Esophagus squamous epithelium (tissue), 5 donors: ENCODE data around the gene CFAP20DC. TPM values are rescaled to one million over a fixed set of nuclear protein-coding genes. Genes with fewer than 3 reads are reported as not detected.
"Not testable (repeated sequence)": the region's sequence is repeated elsewhere in the genome, so short reads cannot be mapped to it uniquely, and the experiment has no call there.

Experiments
- DNase-seq: peaks from one replicate; lab custom pipeline; 2025; lab: John Stamatoyannopoulos, UW
- H3K27ac ChIP-seq, 4 donors: fragments of 200-600 bp; sonication (generic); one replicate each; pipeline ENCODE4 v1.5.1; 2016 to 2019; ENCODE audit warnings: mild to moderate bottlenecking in 1 of 4
- H3K27me3 ChIP-seq, 4 donors: fragments of 200-600 bp; sonication (generic); 1 replicate in 3 of 4; 2 replicates in 1 of 4; pipeline versions ENCODE4 v1.5.1 to v1.6.0; 2017 to 2021; ENCODE audit warnings: antibody characterized with exemption in 1 of 4
- H3K36me3 ChIP-seq, 3 donors: fragments of 200-600 bp; sonication (generic); one replicate each; pipeline ENCODE4 v1.5.1; 2016 to 2019
- H3K4me1 ChIP-seq, 3 donors: fragments of 200-600 bp; sonication (generic); one replicate each; pipeline ENCODE4 v1.5.1; 2017 to 2019
- H3K4me3 ChIP-seq, 4 donors: fragments of 200-600 bp; sonication (generic); 1 replicate in 3 of 4; 2 replicates in 1 of 4; pipeline ENCODE4 v1.5.1; 2016 to 2019; ENCODE audit warnings: mild to moderate bottlenecking in 2 of 4, moderate library complexity in 1 of 4
- H3K9me3 ChIP-seq, 3 donors: fragments of 200-600 bp; sonication (generic); one replicate each; pipeline ENCODE4 v1.5.1; 2016 to 2019
- CTCF ChIP-seq, 6 experiments: fragments of 450-650 bp in 4 of 6; fragments of 200-600 bp in 2 of 6; sonication (generic) in 2 of 6; IDR thresholded peaks; one replicate each; pipeline ENCODE4 v1.5.1; 2016 to 2019; ENCODE audit warnings: antibody characterized with exemption in 6 of 6, mild to moderate bottlenecking in 4 of 6, moderate library complexity in 4 of 6
- POLR2A ChIP-seq, 4 donors: fragments of 450-650 bp; IDR thresholded peaks; one replicate each; pipeline ENCODE4 v1.6.1; 2017; ENCODE audit warnings: antibody characterized with exemption in 4 of 4, mild to moderate bottlenecking in 4 of 4, moderate library complexity in 3 of 4
- WGBS, 2 donors: methylation state at CpG; one replicate each; pipeline ENCODE4 v1.1.5; 2018; 5-methylcytosine and 5-hydroxymethylcytosine counted together
- intact Hi-C: fragments of 100-400 bp; cut with DNase I; formaldehyde crosslinking; loops from one replicate; pipeline ENCODE4 v1.15.0; 2022
- total RNA-seq, 4 donors: library from RNA; depleted of rRNA; stranded (reverse); fragments of >200 nt; gene quantifications; one replicate each; pipeline ENCODE4 v1.1.0, GENCODE V29; 2016
- donor health status: DM: yes; HTN: yes; CAD: no.

CFAP20DC gene
- total RNA-seq, 4 donors from 2014 or later, result 9.8 to 15.5 (median 10.8) TPM

DNA sequence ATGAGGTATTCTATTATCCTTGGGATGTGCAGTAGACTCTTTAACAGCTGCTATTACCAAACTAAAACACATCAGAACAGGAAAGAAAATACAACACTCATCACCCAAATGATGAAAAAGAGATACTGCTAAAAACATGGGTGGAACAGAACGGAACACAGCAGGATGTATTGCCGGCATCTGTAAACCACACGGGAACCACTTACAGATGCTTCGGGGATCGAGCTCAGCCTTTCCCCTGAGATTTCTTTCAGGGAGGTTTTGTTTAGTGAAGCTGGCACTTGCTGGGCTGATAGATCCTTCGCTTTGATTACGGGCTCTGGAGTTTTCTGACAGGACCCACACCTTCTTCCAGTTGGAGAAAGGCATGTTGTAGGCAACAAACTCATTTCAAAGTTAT, 201.0 kb downstream of the CFAP20DC start:
- WGBS, 2 donors, result 77 to 79% methylated on average over 7 of the region's 7 CpGs
- Histone ChIP-seq H3K4me3 (no peak overlapping the region), H3K27ac (no peak overlapping the region), H3K9me3 (no peaks in the 10 kb centered on the region), H3K36me3 (no peaks in the 10 kb centered on the region), H3K4me1 (no peaks in the 10 kb centered on the region), H3K27me3 (no peaks in the 10 kb centered on the region)
- no peak for DNase-seq
- no peak for TF ChIP-seq CTCF (IDR thresholded peaks at IDR 0.05)
- no peak for TF ChIP-seq POLR2A (IDR thresholded peaks at IDR 0.05)
- intact Hi-C loops, result no loop called here

DNA sequence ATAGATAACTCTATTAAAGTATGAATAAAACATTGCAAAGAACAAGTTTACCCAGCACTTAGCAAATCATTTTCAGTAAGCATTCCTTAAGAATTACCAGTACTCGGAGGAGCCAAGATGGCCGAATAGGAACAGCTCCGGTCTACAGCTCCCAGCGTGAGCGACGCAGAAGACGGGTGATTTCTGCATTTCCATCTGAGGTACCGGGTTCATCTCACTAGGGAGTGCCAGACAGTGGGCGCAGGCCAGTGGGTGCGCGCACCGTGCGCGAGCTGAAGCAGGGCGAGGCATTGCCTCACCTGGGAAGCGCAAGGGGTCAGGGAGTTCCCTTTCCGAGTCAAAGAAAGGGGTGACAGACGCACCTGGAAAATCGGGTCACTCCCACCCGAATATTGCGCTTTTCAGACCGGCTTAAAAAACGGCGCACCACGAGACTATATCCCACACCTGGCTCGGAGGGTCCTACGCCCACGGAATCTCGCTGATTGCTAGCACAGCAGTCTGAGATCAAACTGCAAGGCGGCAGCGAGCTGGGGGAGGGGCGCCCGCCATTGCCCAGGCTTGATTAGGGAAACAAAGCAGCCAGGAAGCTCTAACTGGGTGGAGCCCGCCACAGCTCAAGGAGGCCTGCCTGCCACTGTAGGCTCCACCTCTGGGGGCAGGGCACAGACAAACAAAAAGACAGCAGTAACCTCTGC, 207.6 kb downstream of the CFAP20DC start:
- H3K4me3 ChIP-seq, H3K4me1 ChIP-seq, H3K9me3 ChIP-seq, intact Hi-C loops, H3K27ac ChIP-seq, H3K36me3 ChIP-seq, H3K27me3 ChIP-seq, DNase-seq: not testable (repeated sequence)
- WGBS, 2 donors, result 73 to 98% methylated on average over 4 to 6 of the region's 34 CpGs

GRCh38 chr3:58840949-58841348, 208.9 kb downstream of the CFAP20DC start:
- H3K4me3 ChIP-seq, result no peak overlapping the region
- no peak for DNase-seq
- no peaks in the 10 kb centered on the region for H3K36me3 ChIP-seq
- no peak overlapping the region for H3K27ac ChIP-seq
- intact Hi-C loops, result no loop called here
- TF ChIP-seq POLR2A (IDR thresholded peaks at IDR 0.05) (no peak), CTCF (IDR thresholded peaks at IDR 0.05) (no peak)
- no peaks in the 10 kb centered on the region for H3K4me1 ChIP-seq
- no peaks in the 10 kb centered on the region for H3K27me3 ChIP-seq
- no peaks in the 10 kb centered on the region for H3K9me3 ChIP-seq

GRCh38 chr3:58839964-58840363, 209.9 kb downstream of the CFAP20DC start:
- WGBS, 2 donors, result 80 to 81% methylated on average over 1 of the region's 1 CpG
- Histone ChIP-seq H3K4me1 (no peaks in the 10 kb centered on the region), H3K9me3 (no peaks in the 10 kb centered on the region), H3K27ac (no peak overlapping the region), H3K4me3 (no peak overlapping the region), H3K36me3 (no peaks in the 10 kb centered on the region), H3K27me3 (no peaks in the 10 kb centered on the region)
- no peak for DNase-seq
- no peak for TF ChIP-seq CTCF (IDR thresholded peaks at IDR 0.05)
- TF ChIP-seq POLR2A (IDR thresholded peaks at IDR 0.05), result no peak
- intact Hi-C loops, result no loop called here

- no peaks in the 10 kb centered on the region for H3K27me3 ChIP-seq
These were observed 210.6 kb downstream of the CFAP20DC start for GRCh38 chr3:58839187-58839586.

More at GRCh38 chr3:58839187-58839586, 210.6 kb downstream of the CFAP20DC start:
- H3K36me3 ChIP-seq, result no peaks in the 10 kb centered on the region
- no peak for DNase-seq
- no peak overlapping the region for H3K27ac ChIP-seq
- H3K4me1 ChIP-seq, result no peaks in the 10 kb centered on the region
- TF ChIP-seq POLR2A (IDR thresholded peaks at IDR 0.05) (no peak), CTCF (IDR thresholded peaks at IDR 0.05) (no peak)
- intact Hi-C loops, result no loop called here
- H3K4me3 ChIP-seq, result no peak overlapping the region
- no peaks in the 10 kb centered on the region for H3K9me3 ChIP-seq
